WTC11 (cell line): Measurements from ENCODE around the gene GAS6. TPM values are rescaled to one million over a fixed set of nuclear protein-coding genes. Genes with fewer than 3 reads are reported as not detected.

Experiments
- ATAC-seq: fragments of 200-7000 bp; cut with Tn5 transposase; 2 replicates; pipeline ENCODE4 v1.10.0; 2021; ENCODE audit warnings: mild to moderate bottlenecking, moderate library complexity
- CTCF ChIA-PET: fragments of 300-600 bp; sonication (Branson Sonifier 250); formaldehyde crosslinking; loops from one replicate; lab custom pipeline; 2021; ENCODE audit warnings: antibody characterized with exemption; lab: Charles Lee
- POLR2A ChIA-PET: fragments of 350-600 bp; sonication (Branson Sonifier 250); formaldehyde crosslinking; loops from one replicate; lab custom pipeline; 2021; ENCODE audit warnings: antibody characterized with exemption; lab: Charles Lee
- DNase-seq: peaks from one replicate; pipeline ENCODE4 v3.0.0; 2021; ENCODE audit warnings: low spot score
- H3K27ac Mint-ChIP-seq: 2 replicates; pipeline ENCODE4 v1.8.0; 2021; ENCODE audit warnings: mixed read lengths
- H3K27me3 Mint-ChIP-seq: 2 replicates; pipeline ENCODE4 v1.8.0; 2021; ENCODE audit warnings: low read depth, mild to moderate bottlenecking, moderate library complexity, mixed read lengths
- H3K36me3 Mint-ChIP-seq: 2 replicates; pipeline ENCODE4 v1.8.0; 2021; ENCODE audit warnings: mixed read lengths
- H3K4me1 Mint-ChIP-seq: 2 replicates; pipeline ENCODE4 v1.8.0; 2022; ENCODE audit warnings: mixed read lengths
- H3K4me3 Mint-ChIP-seq: 2 replicates; pipeline ENCODE4 v1.8.0; 2021; ENCODE audit warnings: mild to moderate bottlenecking, moderate library complexity, mixed read lengths
- H3K9me3 Mint-ChIP-seq: 2 replicates; pipeline ENCODE4 v1.8.0; 2021; ENCODE audit warnings: mixed read lengths
- AR ChIP-seq: fragments of 250-450 bp; sonication (Bioruptor Pico); IDR thresholded peaks from 2 replicates; pipeline ENCODE4 v1.9.0; 2021; ENCODE audit warnings: mild to moderate bottlenecking
- E2F1 ChIP-seq: sonication (generic); formaldehyde crosslinking; IDR thresholded peaks from 2 replicates; pipeline ENCODE4 v1.8.0; 2022; ENCODE audit warnings: mild to moderate bottlenecking, missing genetic modification reagents
- ESRRA ChIP-seq: sonication (generic); formaldehyde crosslinking; IDR thresholded peaks from 2 replicates; pipeline ENCODE4 v1.8.1; 2022; ENCODE audit warnings: mild to moderate bottlenecking, missing genetic modification reagents, borderline replicate concordance
- FOXJ3 ChIP-seq: sonication (generic); formaldehyde crosslinking; IDR thresholded peaks from 2 replicates; pipeline ENCODE4 v1.9.0; 2021; ENCODE audit warnings: missing genetic modification reagents, mild to moderate bottlenecking, borderline replicate concordance
- GTF2I ChIP-seq: fragments of 250-450 bp; sonication (Bioruptor Pico); conservative IDR thresholded peaks from 2 replicates; pipeline ENCODE4 v1.4.0; 2021; ENCODE audit warnings: mild to moderate bottlenecking
- HMGA2 ChIP-seq: fragments of 250-450 bp; sonication (Bioruptor Pico); IDR thresholded peaks from 2 replicates; pipeline ENCODE4 v1.4.0; 2021; ENCODE audit warnings: mild to moderate bottlenecking, moderate library complexity
- JUN ChIP-seq: sonication (generic); formaldehyde crosslinking; IDR thresholded peaks from 2 replicates; pipeline ENCODE4 v1.8.0; 2023; ENCODE audit warnings: mild to moderate bottlenecking, missing genetic modification reagents
- NFYB ChIP-seq: sonication (generic); formaldehyde crosslinking; conservative IDR thresholded peaks from 2 replicates; pipeline ENCODE4 v1.8.0; 2022; ENCODE audit warnings: low read depth, missing genetic modification reagents
- PRRX2 ChIP-seq: fragments of 250-450 bp; sonication (Bioruptor Pico); IDR thresholded peaks from 2 replicates; pipeline ENCODE4 v1.8.0; 2021; ENCODE audit warnings: mild to moderate bottlenecking
- RELA ChIP-seq: sonication (generic); formaldehyde crosslinking; IDR thresholded peaks from 2 replicates; pipeline ENCODE4 v1.8.1; 2022; ENCODE audit warnings: missing genetic modification reagents, mild to moderate bottlenecking, borderline replicate concordance
- SMAD4 ChIP-seq: sonication (generic); formaldehyde crosslinking; IDR thresholded peaks from 2 replicates; pipeline ENCODE4 v1.8.0; 2022; ENCODE audit warnings: mild to moderate bottlenecking, missing genetic modification reagents
- SOX15 ChIP-seq: fragments of 250-450 bp; sonication (Bioruptor Pico); IDR thresholded peaks from 2 replicates; pipeline ENCODE4 v1.9.0; 2021; ENCODE audit warnings: mild to moderate bottlenecking
- ZMAT4 ChIP-seq: fragments of 250-450 bp; sonication (Bioruptor Pico); IDR thresholded peaks from 2 replicates; pipeline ENCODE4 v1.9.0; 2021; ENCODE audit warnings: mild to moderate bottlenecking
- ZNF138 ChIP-seq: sonication (generic); formaldehyde crosslinking; conservative IDR thresholded peaks from 2 replicates; pipeline ENCODE4 v1.8.1; 2022; ENCODE audit warnings: mild to moderate bottlenecking, moderate library complexity, missing genetic modification reagents
- ZNF281 ChIP-seq: sonication (generic); formaldehyde crosslinking; IDR thresholded peaks from 2 replicates; pipeline ENCODE4 v1.8.0; 2023; ENCODE audit warnings: mild to moderate bottlenecking, missing genetic modification reagents
- ZNF423 ChIP-seq: fragments of 250-450 bp; sonication (Bioruptor Pico); IDR thresholded peaks from 2 replicates; pipeline ENCODE4 v2.1.2; 2022; ENCODE audit warnings: mild to moderate bottlenecking, moderate library complexity
- total RNA-seq: library from RNA; stranded (reverse); gene quantifications from 3 replicates; pipeline ENCODE4 v1.2.3, GENCODE V29; 2021

GAS6 gene
- total RNA-seq, 1 experiment from 2014 or later, result 29.4 TPM

GRCh38 chr13:113841353-113841650 is 22.6 kb downstream of the GAS6 start (continued):
- no peak for TF ChIP-seq AR
- no peak for TF ChIP-seq JUN (CRISPR knock-in tag)
- no peak for TF ChIP-seq SMAD4 (CRISPR knock-in tag)
- no peak for TF ChIP-seq ESRRA (CRISPR knock-in tag)
- no peak for TF ChIP-seq GTF2I (CRISPR knock-in tag)
- no peak for TF ChIP-seq E2F1 (CRISPR knock-in tag)
- TF ChIP-seq NFYB, result no peak
- TF ChIP-seq, all 79 proteins: peak for 0

GRCh38 chr13:113840541-113841352 is 23.1 kb downstream of the GAS6 start:
- Mint-ChIP-seq H3K4me3 (no peak overlapping the region), H3K27me3 (no peaks in the 10 kb centered on the region), H3K36me3 (no peaks in the 10 kb centered on the region; the same call in 1 of the 2 replicates), H3K9me3 (no peaks in the 10 kb centered on the region), H3K27ac (no peak overlapping the region), H3K4me1 (peaks cover 13% of the 10 kb centered on the region)
- DNase-seq (no peak), ATAC-seq (no peak)
- no peak for TF ChIP-seq ZNF423 (CRISPR knock-in tag)
- no peak for TF ChIP-seq SOX15 (CRISPR knock-in tag)
- TF ChIP-seq ZNF281, result no peak
- TF ChIP-seq RELA (CRISPR knock-in tag), result no peak
- TF ChIP-seq AR, result no peak
- TF ChIP-seq HMGA2 (CRISPR knock-in tag), result no peak
- TF ChIP-seq ZMAT4, result no peak
- no peak for TF ChIP-seq FOXJ3 (CRISPR knock-in tag)
- no peak for TF ChIP-seq PRRX2 (CRISPR knock-in tag)
- TF ChIP-seq ZNF138 (CRISPR knock-in tag), result no peak
- ChIA-PET POLR2A (no interaction called here), CTCF (interaction anchor here (1.5 kb wide), 2 partner anchors 38 to 64 kb away, joined by 3 read pairs; no protein-coding TSS in a partner anchor)
